DOHH2 (cell line): ENCODE measurements around the gene FAM229B.

Experiments used
- EZH2phosphoT487 ChIP-seq: fragments of 200-600 bp; sonication (generic); IDR thresholded peaks from 2 replicates; pipeline ENCODE4 v1.6.1; 2017; ENCODE audit warnings: borderline replicate concordance, mild to moderate bottlenecking, antibody characterized with exemption, low read length, moderate library complexity, mixed read lengths
- TF ChIP-seq, protein P1 (sequence below): fragments of 200-600 bp; sonication (generic); IDR thresholded peaks from one replicate; pipeline ENCODE4 v1.5.1; 2014; ENCODE audit warnings: antibody characterized with exemption, mild to moderate bottlenecking, low read depth, low read length; ENCODE audit not compliant: poor library complexity, severe bottlenecking

DNA sequence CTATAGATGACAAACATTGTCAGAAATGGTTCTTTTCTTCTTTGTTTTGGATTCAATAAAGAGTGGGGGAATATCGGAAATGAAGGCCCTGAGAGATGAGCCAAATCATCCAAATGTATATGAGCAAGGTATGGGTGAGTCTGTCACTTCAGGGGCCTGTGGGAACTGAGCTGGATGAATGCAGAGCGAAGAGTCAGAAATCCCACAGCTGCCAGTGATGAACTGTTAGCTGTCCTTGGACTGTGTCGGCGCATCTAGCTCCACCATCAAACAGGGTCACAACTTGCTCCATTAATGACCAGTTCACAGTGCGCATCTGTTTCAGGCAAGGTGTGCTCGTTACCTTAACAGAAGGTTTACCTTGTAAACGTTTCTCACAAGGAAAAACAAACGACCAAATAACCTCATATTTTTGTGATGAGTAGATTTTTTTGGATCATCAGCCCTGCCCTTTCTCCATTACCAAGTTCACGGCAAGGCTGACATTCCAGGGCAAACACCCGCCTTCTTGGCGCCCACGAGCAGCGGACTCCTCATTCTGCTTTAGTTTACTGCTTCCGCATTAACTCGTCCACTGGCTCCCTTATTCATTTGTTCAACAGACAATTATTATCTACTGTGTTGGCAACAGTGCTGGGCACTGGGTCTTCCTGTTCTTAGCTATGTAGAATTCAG lies 48.5 kb upstream of the FAM229B start:
- TF ChIP-seq, protein P1, sequence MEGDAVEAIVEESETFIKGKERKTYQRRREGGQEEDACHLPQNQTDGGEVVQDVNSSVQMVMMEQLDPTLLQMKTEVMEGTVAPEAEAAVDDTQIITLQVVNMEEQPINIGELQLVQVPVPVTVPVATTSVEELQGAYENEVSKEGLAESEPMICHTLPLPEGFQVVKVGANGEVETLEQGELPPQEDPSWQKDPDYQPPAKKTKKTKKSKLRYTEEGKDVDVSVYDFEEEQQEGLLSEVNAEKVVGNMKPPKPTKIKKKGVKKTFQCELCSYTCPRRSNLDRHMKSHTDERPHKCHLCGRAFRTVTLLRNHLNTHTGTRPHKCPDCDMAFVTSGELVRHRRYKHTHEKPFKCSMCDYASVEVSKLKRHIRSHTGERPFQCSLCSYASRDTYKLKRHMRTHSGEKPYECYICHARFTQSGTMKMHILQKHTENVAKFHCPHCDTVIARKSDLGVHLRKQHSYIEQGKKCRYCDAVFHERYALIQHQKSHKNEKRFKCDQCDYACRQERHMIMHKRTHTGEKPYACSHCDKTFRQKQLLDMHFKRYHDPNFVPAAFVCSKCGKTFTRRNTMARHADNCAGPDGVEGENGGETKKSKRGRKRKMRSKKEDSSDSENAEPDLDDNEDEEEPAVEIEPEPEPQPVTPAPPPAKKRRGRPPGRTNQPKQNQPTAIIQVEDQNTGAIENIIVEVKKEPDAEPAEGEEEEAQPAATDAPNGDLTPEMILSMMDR, result no peak
- TF ChIP-seq EZH2phosphoT487, result no peak
